SU-DHL-6 (cell line): Measurements from ENCODE around the gene AGAP1.

Source experiments
- H2AFZ ChIP-seq: fragments of 200-600 bp; sonication (generic); 2 replicates; pipeline ENCODE4 v1.6.1; 2014; ENCODE audit warnings: low read depth, mild to moderate bottlenecking, moderate library complexity, mixed read lengths, antibody characterized with exemption, low read length; ENCODE audit not compliant: severe bottlenecking
- H3F3A ChIP-seq: fragments of 200-600 bp; shearing (Covaris generic); 2 replicates; pipeline ENCODE4 v1.6.0; 2016; ENCODE audit warnings: antibody characterized with exemption, mild to moderate bottlenecking; ENCODE audit not compliant: insufficient read depth
- H3K27ac ChIP-seq: fragments of 200-600 bp; sonication (generic); 2 replicates; pipeline ENCODE4 v1.5.1; 2016; ENCODE audit warnings: low read depth, mild to moderate bottlenecking, low read length, moderate library complexity, mixed read lengths
- H3K27me3 ChIP-seq: fragments of 200-600 bp; sonication (generic), shearing (Covaris generic); 2 replicates; pipeline ENCODE4 v1.6.0; 2014; ENCODE audit warnings: mild to moderate bottlenecking, low read length
- H3K36me3 ChIP-seq: fragments of 200-600 bp; sonication (generic); 2 replicates; pipeline ENCODE4 v1.6.1; 2014; ENCODE audit warnings: mild to moderate bottlenecking, low read length, mixed read lengths
- H3K4me2 ChIP-seq: fragments of 300-600, 200-600 bp; shearing (Covaris generic), sonication (generic); 2 replicates; pipeline ENCODE4 v1.6.0; 2014; ENCODE audit warnings: low read length, low read depth, mild to moderate bottlenecking; ENCODE audit not compliant: poor library complexity, severe bottlenecking
- H3K4me3 ChIP-seq: fragments of 200-600 bp; sonication (generic); 2 replicates; pipeline ENCODE4 v1.5.1; 2014; ENCODE audit warnings: antibody characterized with exemption, low read length, mild to moderate bottlenecking, mixed read lengths; ENCODE audit not compliant: insufficient read depth, poor library complexity, severe bottlenecking
- H3K79me2 ChIP-seq: fragments of 200-600 bp; sonication (generic); 2 replicates; pipeline ENCODE4 v1.6.1; 2014; ENCODE audit warnings: mild to moderate bottlenecking, low read length, moderate library complexity; ENCODE audit not compliant: insufficient read depth
- H3K9ac ChIP-seq: fragments of 200-600 bp; sonication (generic); 2 replicates; pipeline ENCODE4 v1.7.0; 2014; ENCODE audit warnings: mild to moderate bottlenecking, low read length
- H3K9me2 ChIP-seq: fragments of 200-600 bp; sonication (generic); replicated peaks from 2 replicates; pipeline ENCODE4 v1.6.1; 2014; ENCODE audit warnings: low read length; ENCODE audit not compliant: insufficient read depth
- H3K9me3 ChIP-seq: fragments of 200-600 bp; sonication (generic); 2 replicates; pipeline ENCODE4 v1.6.1; 2014; ENCODE audit warnings: low read length, mixed read lengths; ENCODE audit not compliant: insufficient read depth
- H4K20me1 ChIP-seq: fragments of 200-600 bp; sonication (generic); 2 replicates; pipeline ENCODE4 v1.6.1; 2014; ENCODE audit warnings: low read depth, mild to moderate bottlenecking, antibody characterized with exemption, low read length, moderate library complexity, mixed read lengths
- CTCF ChIP-seq: fragments of 200-600 bp; sonication (generic); IDR thresholded peaks from one replicate; pipeline ENCODE4 v1.5.1; 2017; ENCODE audit warnings: antibody characterized with exemption, mild to moderate bottlenecking, low read length, moderate library complexity; ENCODE audit not compliant: insufficient read depth, poor library complexity, severe bottlenecking
- EZH2phosphoT487 ChIP-seq: fragments of 200-600 bp; sonication (generic), shearing (Covaris generic); conservative IDR thresholded peaks from 2 replicates; pipeline ENCODE4 v1.6.1; 2018; ENCODE audit warnings: mild to moderate bottlenecking, antibody characterized with exemption, low read length, moderate library complexity, mixed read lengths

The AGAP1 gene

GRCh38 chr2:235868224-235868623, 374.4 kb downstream of the AGAP1 start:
- Histone ChIP-seq H2AFZ (no peak overlapping the region), H4K20me1 (no peaks in the 10 kb centered on the region), H3K4me2 (no peak overlapping the region), H3K9ac (no peak overlapping the region), H3K79me2 (no peaks in the 10 kb centered on the region), H3K4me3 (no peak overlapping the region), H3F3A (no peaks in the 10 kb centered on the region), H3K36me3 (no peaks in the 10 kb centered on the region), H3K9me2 (no peaks in the 10 kb centered on the region), H3K9me3 (no peaks in the 10 kb centered on the region), H3K27ac (no peak overlapping the region), H3K27me3 (no peaks in the 10 kb centered on the region)
- TF ChIP-seq EZH2phosphoT487 = no peak
- TF ChIP-seq CTCF = no peak

GRCh38 chr2:235868645-235869044, 374.8 kb downstream of the AGAP1 start:
- Histone ChIP-seq H3K9ac (no peak overlapping the region), H3K4me2 (no peak overlapping the region), H3K27ac (no peak overlapping the region), H3K36me3 (no peaks in the 10 kb centered on the region), H3K27me3 (no peaks in the 10 kb centered on the region), H3K9me3 (no peaks in the 10 kb centered on the region), H3K79me2 (no peaks in the 10 kb centered on the region), H3F3A (no peaks in the 10 kb centered on the region), H4K20me1 (no peaks in the 10 kb centered on the region), H3K9me2 (no peaks in the 10 kb centered on the region), H2AFZ (no peak overlapping the region), H3K4me3 (no peak overlapping the region)
- TF ChIP-seq CTCF = no peak
- no peak for TF ChIP-seq EZH2phosphoT487

DNA sequence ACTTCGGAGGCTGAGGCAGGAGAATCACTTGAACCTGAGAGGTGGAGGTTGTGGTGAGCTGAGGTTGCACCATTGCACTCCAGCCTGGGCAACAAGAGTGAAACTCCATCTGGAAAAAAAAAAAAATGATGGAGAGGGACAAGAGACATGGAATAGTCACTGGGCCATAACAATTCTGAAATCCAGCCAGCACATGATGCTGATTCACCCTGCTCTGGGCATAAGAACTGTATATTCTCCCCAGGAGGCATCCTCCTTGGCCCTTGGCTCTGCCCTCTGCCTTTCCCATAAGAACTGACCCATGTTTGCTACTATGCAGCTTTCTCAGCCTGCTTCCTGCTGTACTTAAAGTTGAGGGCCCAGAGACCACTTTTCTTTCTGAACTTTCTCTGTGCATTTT, 376.7 kb downstream of the AGAP1 start:
- no peak overlapping the region for H3K9ac ChIP-seq
- H3K4me3 ChIP-seq = no peak overlapping the region
- no peaks in the 10 kb centered on the region for H3K27me3 ChIP-seq
- H3K9me3 ChIP-seq = no peaks in the 10 kb centered on the region
- no peaks in the 10 kb centered on the region for H3K79me2 ChIP-seq
- TF ChIP-seq CTCF = no peak
- no peak overlapping the region for H2AFZ ChIP-seq
- no peak overlapping the region for H3K4me2 ChIP-seq
- H3K9me2 ChIP-seq = no peaks in the 10 kb centered on the region
- H3K36me3 ChIP-seq = no peaks in the 10 kb centered on the region
- no peaks in the 10 kb centered on the region for H3F3A ChIP-seq
- H4K20me1 ChIP-seq = no peaks in the 10 kb centered on the region
- no peak overlapping the region for H3K27ac ChIP-seq
